K562 (cell line): Measurements from ENCODE around the gene PRDM15. TPM values are rescaled to one million over a fixed set of nuclear protein-coding genes. Genes with fewer than 3 reads are reported as not detected.

Source experiments
- ATAC-seq: fragments of 200-7000 bp; cut with Tn5 transposase; 3 replicates; pipeline ENCODE4 v1.9.1; 2020; ENCODE audit warnings: moderate library complexity
- BruUV-seq: library from RNA; stranded (reverse); fragments of 400-500 nt; replicated peaks from 2 replicates; lab custom pipeline; 2021; lab: Mats Ljungman, UMichigan
- CTCF ChIA-PET: fragments of 300-600 bp; formaldehyde crosslinking; extraction: SDS; loops from one replicate; lab custom pipeline; 2021; ENCODE audit warnings: low intra/inter-chr PET ratio; lab: Yijun Ruan, JAX
- POLR2A ChIA-PET: fragments of 300-600, 350-650 bp; sonication (Branson Sonifier 250); formaldehyde crosslinking; extraction: SDS; loops from one replicate; lab custom pipeline; 2021; ENCODE audit warnings: antibody characterized with exemption, inconsistent platforms; lab: Yijun Ruan, JAX
- DNase-seq, 4 experiments: peaks; one replicate each; pipeline versions ENCODE4 v3.0.0 to v3.0.0-alpha.2; 2011 to 2018; ENCODE audit warnings: low spot score in 3 of 4, mixed read lengths in 3 of 4; ENCODE audit errors: extremely low read depth in 1 of 4
- FAIRE-seq: peaks from 2 replicates; lab custom pipeline; 2011; peaks lifted over from hg19 to GRCh38; lab: Jason Lieb, UNC
- H2AFZ ChIP-seq: 2 replicates; pipeline ENCODE4 v1.6.0; 2011; ENCODE audit warnings: low read depth, low read length, control low read depth, inconsistent platforms
- H3K27ac ChIP-seq: fragments of 200-600 bp; 3 replicates; pipeline ENCODE4 v1.8.0; 2011; ENCODE audit warnings: low read depth, mild to moderate bottlenecking, control low read depth, inconsistent platforms, low read length, moderate library complexity, mixed read lengths; ENCODE audit errors: extremely low read depth
- H3K27me3 ChIP-seq, 2 experiments: fragments of 300-600 bp in 1 of 2; 2 replicates in 1 of 2; 3 replicates in 1 of 2; pipeline versions ENCODE4 v1.6.0 to v1.8.0; 2011; ENCODE audit warnings: inconsistent platforms in 2 of 2, low read length in 2 of 2, mild to moderate bottlenecking in 1 of 2, mixed read lengths in 1 of 2, moderate library complexity in 1 of 2; ENCODE audit not compliant: control insufficient read depth in 2 of 2, insufficient read depth in 2 of 2
- H3K36me3 ChIP-seq: fragments of 300-600 bp; 3 replicates; pipeline ENCODE4 v1.8.0; 2011; ENCODE audit warnings: mild to moderate bottlenecking, low read length, inconsistent platforms; ENCODE audit not compliant: control insufficient read depth, insufficient read depth
- H3K4me1 ChIP-seq, 2 experiments: fragments of 200-600 bp in 1 of 2; replicated peaks in 1 of 2; 2 replicates in 1 of 2; 3 replicates in 1 of 2; pipeline versions ENCODE4 v1.5.1 to v1.8.0; 2011; ENCODE audit warnings: inconsistent platforms in 2 of 2, low read length in 2 of 2, mild to moderate bottlenecking in 1 of 2, mixed read lengths in 1 of 2, moderate library complexity in 1 of 2; ENCODE audit not compliant: control insufficient read depth in 2 of 2, insufficient read depth in 2 of 2
- H3K4me2 ChIP-seq: 2 replicates; pipeline ENCODE4 v1.6.1; 2011; ENCODE audit warnings: low read length, control low read depth, inconsistent platforms, mixed read lengths; ENCODE audit not compliant: insufficient read depth
- H3K4me3 ChIP-seq: fragments of 200-600 bp; sonication (generic), shearing (Covaris generic); 2 replicates; pipeline ENCODE4 v1.5.1; 2016; ENCODE audit warnings: control low read depth, inconsistent platforms
- H3K79me2 ChIP-seq: fragments of 200-600 bp; 3 replicates; pipeline ENCODE4 v1.8.0; 2011; ENCODE audit warnings: low read length, inconsistent platforms; ENCODE audit not compliant: control insufficient read depth, insufficient read depth
- H3K9ac ChIP-seq, 2 experiments: 2 replicates each; pipeline versions ENCODE4 v1.6.0 to v1.6.1; 2011; ENCODE audit warnings: low read depth in 2 of 2, low read length in 2 of 2, control low read depth in 1 of 2, inconsistent platforms in 1 of 2, mild to moderate bottlenecking in 1 of 2, mixed read lengths in 1 of 2; ENCODE audit not compliant: insufficient read depth in 1 of 2
- H3K9me1 ChIP-seq: one replicate; pipeline ENCODE4 v1.6.0; 2011; ENCODE audit warnings: inconsistent platforms, mild to moderate bottlenecking, low read length, moderate library complexity; ENCODE audit not compliant: control insufficient read depth, insufficient read depth
- H3K9me3 ChIP-seq: replicated peaks from 2 replicates; pipeline ENCODE4 v1.5.1; 2011; ENCODE audit warnings: low read depth, low read length, inconsistent platforms; ENCODE audit not compliant: control insufficient read depth, insufficient read depth
- H4K20me1 ChIP-seq: replicated peaks from 2 replicates; pipeline ENCODE4 v1.6.1; 2011; ENCODE audit warnings: low read length, inconsistent platforms, mixed read lengths; ENCODE audit not compliant: control insufficient read depth, insufficient read depth
- MTF1 ChIP-seq: fragments of 250-450 bp; sonication (Bioruptor Pico); IDR thresholded peaks from 2 replicates; pipeline ENCODE4 v1.9.0; 2021; ENCODE audit warnings: moderate library complexity, mild to moderate bottlenecking, inconsistent platforms, borderline replicate concordance
- POLR3A ChIP-seq: IDR thresholded peaks from 2 replicates; pipeline ENCODE4 v1.6.1; 2011; ENCODE audit warnings: borderline replicate concordance, mild to moderate bottlenecking, moderate library complexity; ENCODE audit not compliant: insufficient read length, insufficient read depth; ENCODE audit errors: extremely low read depth
- SAP30 ChIP-seq: fragments of 200-600 bp; sonication (generic); IDR thresholded peaks from 2 replicates; pipeline ENCODE4 v1.6.1; 2012; ENCODE audit warnings: borderline replicate concordance, low read depth, mild to moderate bottlenecking, moderate library complexity, low read length, control low read depth, inconsistent platforms; ENCODE audit not compliant: insufficient read depth, poor library complexity, severe bottlenecking
- SMAD1 ChIP-seq: fragments of 150-350 bp; IDR thresholded peaks from 2 replicates; pipeline ENCODE4 v1.6.1; 2014; ENCODE audit warnings: low read length, low read depth; ENCODE audit not compliant: partially characterized antibody
- ZNF224 ChIP-seq: sonication (generic); formaldehyde crosslinking; IDR thresholded peaks from 2 replicates; pipeline ENCODE4 v1.8.0; 2022; ENCODE audit warnings: mild to moderate bottlenecking, missing genetic modification reagents
- WGBS: fragments of 100-300 bp; shearing (Covaris generic); methylation state at CpG from one replicate; pipeline ENCODE4 v1.1.6; 2016; ENCODE audit warnings: low coverage, mixed read lengths; ENCODE audit not compliant: insufficient coverage; ENCODE audit errors: missing lambda C conversion rate; 5-methylcytosine and 5-hydroxymethylcytosine counted together
- in situ Hi-C: fragments of 300-500 bp; cut with MboI; formaldehyde crosslinking; loops from 4 replicates; pipeline ENCODE4 v1.15.0; 2018; ENCODE audit warnings: inconsistent platforms, mixed read lengths
- intact Hi-C: fragments of 100-400 bp; cut with micrococcal nuclease; formaldehyde crosslinking; loops from 2 replicates; pipeline ENCODE4 v1.14.2; 2022
- polyA plus RNA-seq, 8 experiments: library from polyadenylated mRNA; depleted of rRNA in 4 of 8; stranded (reverse) in 5 of 8; unstranded in 3 of 8; fragments of >200 nt; fragmentation: Nextera tagmentation in 2 of 8; fragmentation: Illumina TruSeq in 1 of 8; extraction: Ambion mirVana in 2 of 8; extraction: Trizol in 1 of 8; gene quantifications; 2 replicates each; pipeline versions ENCODE4 v1.2.1 to v1.2.3, GENCODE V29; 2011 to 2014; ENCODE audit warnings: inconsistent platforms in 1 of 8, missing spikeins in 1 of 8
- total RNA-seq, 7 experiments: library from RNA; depleted of rRNA in 6 of 7; stranded (reverse); fragments of >200 nt in 6 of 7; fragmentation: Illumina TruSeq in 2 of 7; extraction: Trizol in 2 of 7; gene quantifications; 2 replicates each; pipeline versions ENCODE4 v1.2.1 to v1.2.3, GENCODE V29; 2011 to 2021; ENCODE audit warnings: low replicate concordance in 1 of 7

Gene PRDM15
- total and polyA plus RNA-seq, 9 of the 15 experiments (the other 6 are each of a cell fraction or from before 2014, with no cell fraction given): 0.93 to 9.2 (median 6.2) TPM

GRCh38 chr21:41759214-41759840, 119.8 kb downstream of the PRDM15 start (continued):
- TF ChIP-seq SAP30: no peak
- no peak for TF ChIP-seq POLR3A
- TF ChIP-seq ZNF224 (CRISPR knock-in tag): no peak
- TF ChIP-seq, all 486 proteins: peak for 0

GRCh38 chr21:41758550-41758949, 120.6 kb downstream of the PRDM15 start:
- intact Hi-C loops: no loop called here
- Histone ChIP-seq H3K4me2 (no peak overlapping the region), H3K9ac (no peak overlapping the region), H3K27me3 (peaks cover 68 to 87% of the 10 kb centered on the region in 2 experiments), H3K9me1 (peaks cover 3% of the 10 kb centered on the region), H3K4me3 (no peak overlapping the region), H3K9me3 (no peaks in the 10 kb centered on the region), H4K20me1 (peaks cover 16% of the 10 kb centered on the region; the same call in 1 of the 2 replicates), H3K27ac (no peak overlapping the region), H3K36me3 (no peaks in the 10 kb centered on the region), H3K4me1 (no peaks in the 10 kb centered on the region; a peak in 1 of 5 replicates), H2AFZ (no peak overlapping the region), H3K79me2 (no peaks in the 10 kb centered on the region)
- CTCF ChIA-PET: no interaction called here
- ATAC-seq (no peak), FAIRE-seq (no peak), DNase-seq (no peak)
- TF ChIP-seq SMAD1 (no peak), MTF1 (no peak)
- in situ Hi-C loops: no loop called here
- 1% methylated on average over 5 of the region's 5 CpGs for WGBS
- no TSS peak for BruUV-seq
- POLR2A ChIA-PET: no interaction called here
